ENCODE results near the gene FST. TPM values are rescaled to one million over a fixed set of nuclear protein-coding genes. Genes with fewer than 3 reads are reported as not detected.

FST gene
- total RNA-seq, 6 experiments from 2014 or later: 13.1 to 28.2 (median 15.3) TPM

DNA sequence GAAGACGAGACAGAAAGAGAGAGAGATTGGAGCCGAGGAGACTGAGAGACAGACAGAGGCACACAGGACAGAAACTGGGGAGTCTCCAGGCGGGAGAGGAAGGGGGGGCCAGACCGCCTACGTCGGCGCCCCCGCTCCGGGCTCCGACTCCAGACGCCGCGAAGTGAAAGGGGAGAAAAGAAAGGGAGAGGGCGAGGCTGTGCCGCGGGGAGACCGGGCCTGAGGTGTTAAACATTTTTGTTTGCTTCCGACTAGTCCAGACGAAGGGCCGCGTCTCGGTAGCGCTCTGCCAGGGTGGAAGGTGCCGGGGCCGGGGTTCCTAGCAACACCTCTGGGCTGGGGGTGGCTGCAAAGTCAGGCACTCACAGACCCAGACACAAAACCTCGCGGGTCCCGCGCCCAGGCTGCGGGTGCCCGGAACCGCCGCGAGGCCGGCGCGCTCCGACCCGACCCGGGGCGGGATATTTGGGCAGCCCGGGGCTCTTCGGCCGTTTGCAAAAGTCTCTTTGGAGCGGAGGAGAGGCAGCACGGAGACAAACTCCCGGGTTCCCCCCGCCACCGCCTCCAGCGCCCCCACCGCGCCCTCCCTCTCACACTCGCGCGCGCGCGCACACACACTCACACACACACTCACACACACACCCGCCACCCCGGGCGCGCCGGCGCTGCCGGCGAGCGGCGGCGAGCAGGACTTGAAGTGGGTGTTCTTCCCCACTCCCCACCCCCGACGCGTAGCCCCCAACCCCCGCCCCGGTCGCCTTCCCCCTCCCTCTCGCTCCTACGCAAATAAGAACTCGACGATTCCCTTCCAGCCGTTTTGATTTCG is 626 bp upstream of the FST start:
- Histone ChIP-seq H3K27ac (peak overlapping the region; percentile 79 to 98 (median 95)), H3K9me3 (no peaks in the 10 kb centered on the region), H3K27me3 (no peaks in the 10 kb centered on the region), H3K4me3 (peak overlapping the region; percentile 68 to 75 (median 72)), H3K36me3 (peaks cover 0 to 14% (median 0%) of the 10 kb centered on the region in 4 donors), H3K4me1 (peaks cover 0 to 44% (median 20%) of the 10 kb centered on the region in 4 donors)
- TF ChIP-seq POLR2A (IDR thresholded peaks at IDR 0.05): peak; percentile 47
- no peak for TF ChIP-seq CTCF (IDR thresholded peaks at IDR 0.05)
- peak; percentile 77 to 85 (median 82) for DNase-seq
- ATAC-seq: peak; percentile 33 to 65 (median 38)
- intact Hi-C loops (cut with DNase I): loop anchor here in 1 of 2 donors (5.0 kb wide), 1 partner anchor 747 kb away; no protein-coding TSS in a partner anchor
- 0% methylated on average over 18 of the region's 81 CpGs for WGBS (ENCODE audit: insufficient coverage, low coverage, low lambda C conversion rate, missing lambda C conversion rate)

- ATAC-seq (no peak), DNase-seq (no peak)
- TF ChIP-seq CTCF (IDR thresholded peaks at IDR 0.05) (no peak), POLR2A (IDR thresholded peaks at IDR 0.05) (no peak)
- H3K27me3 ChIP-seq: no peaks in the 10 kb centered on the region
- peaks cover 0 to 19% (median 0%) of the 10 kb centered on the region in 4 donors for H3K36me3 ChIP-seq
- WGBS (ENCODE audit: insufficient coverage, low coverage, low lambda C conversion rate, missing lambda C conversion rate): 2% methylated on average over 7 of the region's 7 CpGs
- H3K4me3 ChIP-seq: peak overlapping the region; percentile 68 to 75 (median 72)
- H3K9me3 ChIP-seq: no peaks in the 10 kb centered on the region
- intact Hi-C loops (cut with DNase I): loop anchor here in 1 of 2 donors (5.0 kb wide), 1 partner anchor 746 kb away; no protein-coding TSS in a partner anchor
- peak overlapping the region; percentile 37 to 98 (median 95) for H3K27ac ChIP-seq
- peaks cover 0 to 33% (median 14%) of the 10 kb centered on the region in 4 donors for H3K4me1 ChIP-seq
These were observed 894 bp downstream of the FST start for GRCh38 chr5:53481159-53481886.

DNA sequence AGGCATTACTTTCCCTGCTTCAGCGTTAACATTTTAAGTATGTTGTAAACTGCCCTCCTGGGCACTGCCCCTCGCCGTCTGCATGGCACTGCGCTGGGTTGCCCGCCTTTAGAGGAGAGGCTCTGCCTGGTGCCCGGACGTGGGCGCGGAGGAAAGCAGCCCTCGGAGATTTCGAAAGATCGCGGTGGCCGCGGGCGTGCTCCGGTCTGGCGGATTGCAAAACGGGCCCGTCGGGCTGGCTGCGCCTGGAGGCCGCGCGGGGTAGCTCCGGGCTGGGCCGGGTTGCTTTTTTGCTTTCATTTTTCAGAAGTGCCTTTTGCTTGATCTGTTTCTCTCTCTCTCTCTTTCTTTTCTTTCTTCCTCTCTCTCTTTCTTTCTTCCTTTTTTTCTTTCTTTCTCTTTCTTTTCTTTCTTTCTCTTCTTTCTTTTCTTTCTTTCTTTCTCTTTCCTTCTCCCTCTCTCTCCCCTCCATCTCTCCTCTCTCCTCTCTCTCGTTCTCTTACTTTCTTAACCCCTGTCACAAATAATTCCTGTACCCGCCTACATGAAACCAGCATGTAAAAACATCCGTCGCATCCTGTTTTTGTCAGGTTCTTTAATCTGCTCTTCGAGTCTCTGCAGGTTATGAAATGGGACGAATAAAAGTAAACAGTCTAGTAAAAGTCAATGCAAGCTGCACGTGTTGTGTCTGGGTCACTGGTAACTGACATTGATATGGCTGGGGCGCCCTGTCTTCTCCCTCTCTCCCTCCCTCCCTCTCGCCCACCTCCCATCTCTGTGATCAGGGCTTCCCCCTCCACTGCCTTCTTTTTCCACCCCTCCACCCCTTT is 1.7 kb downstream of the FST start:
- peak; percentile 87 to 91 (median 90) for DNase-seq
- intact Hi-C loops (cut with DNase I): loop anchor here in 1 of 2 donors (5.0 kb wide), 1 partner anchor 745 kb away; no protein-coding TSS in a partner anchor
- WGBS (ENCODE audit: insufficient coverage, low coverage, low lambda C conversion rate, missing lambda C conversion rate): under 1% methylated on average over 31 of the region's 36 CpGs
- ATAC-seq: peak; percentile 44 to 65 (median 52)
- H3K9me3 ChIP-seq: no peaks in the 10 kb centered on the region
- peaks cover 0 to 28% (median 12%) of the 10 kb centered on the region in 4 donors for H3K4me1 ChIP-seq
- peak overlapping the region; percentile 37 to 98 (median 95) for H3K27ac ChIP-seq
- H3K36me3 ChIP-seq: peaks cover 0 to 19% (median 0%) of the 10 kb centered on the region in 4 donors
- TF ChIP-seq POLR2A (IDR thresholded peaks at IDR 0.05) (peak; percentile 87), CTCF (IDR thresholded peaks at IDR 0.05) (peak in 2 of 4 donors; percentile 16 to 39)
- H3K27me3 ChIP-seq: no peaks in the 10 kb centered on the region
- peak overlapping the region; percentile 68 to 75 (median 72) for H3K4me3 ChIP-seq
